Neural progenitor cell (in vitro differentiated cells): ENCODE measurements around the gene STARD10. TPM values are rescaled to one million over a fixed set of nuclear protein-coding genes. Genes with fewer than 3 reads are reported as not detected.
A peak's percentile ranks its signal among the peaks of the same experiment; 100 is the strongest.

Experiments used
- DNase-seq: peaks from one replicate; pipeline ENCODE4 v3.0.0-alpha.2; 2016; ENCODE audit warnings: low spot score
- H2AFZ ChIP-seq: fragments of 200-600 bp; sonication (generic); replicated peaks from 2 replicates; pipeline ENCODE4 v1.6.1; 2016; ENCODE audit warnings: antibody characterized with exemption
- H3F3A ChIP-seq: fragments of 200-600 bp; sonication (generic); 2 replicates; pipeline ENCODE4 v1.6.1; 2016; ENCODE audit warnings: antibody characterized with exemption, low read depth
- H3K27ac ChIP-seq: fragments of 200-600 bp; sonication (generic); 2 replicates; pipeline ENCODE4 v1.5.1; 2016; ENCODE audit warnings: mild to moderate bottlenecking
- H3K27me3 ChIP-seq: fragments of 200-600 bp; sonication (generic); 2 replicates; pipeline ENCODE4 v1.6.1; 2016; ENCODE audit warnings: mild to moderate bottlenecking, moderate library complexity
- H3K36me3 ChIP-seq: fragments of 200-600 bp; sonication (generic); 2 replicates; pipeline ENCODE4 v1.5.1; 2016
- H3K4me1 ChIP-seq: fragments of 200-600 bp; sonication (generic); 2 replicates; pipeline ENCODE4 v1.6.1; 2016; ENCODE audit warnings: mixed run types
- H3K4me2 ChIP-seq: fragments of 200-600 bp; sonication (generic); 2 replicates; pipeline ENCODE4 v1.6.1; 2016
- H3K4me3 ChIP-seq: fragments of 200-600 bp; sonication (generic); 2 replicates; pipeline ENCODE4 v1.5.1; 2016
- H3K79me2 ChIP-seq: fragments of 200-600 bp; sonication (generic); 2 replicates; pipeline ENCODE4 v1.6.1; 2016; ENCODE audit warnings: low read depth
- H3K9ac ChIP-seq: fragments of 200-600 bp; sonication (generic); 2 replicates; pipeline ENCODE4 v1.6.1; 2016
- H3K9me3 ChIP-seq: fragments of 200-600 bp; sonication (generic); 2 replicates; pipeline ENCODE4 v1.5.1; 2016; ENCODE audit warnings: low read depth
- H4K20me1 ChIP-seq: fragments of 200-600 bp; sonication (generic); 2 replicates; pipeline ENCODE4 v1.6.1; 2016; ENCODE audit warnings: low read depth
- H3K27ac Mint-ChIP-seq: 3 replicates; pipeline ENCODE4 v1.8.0; 2021; ENCODE audit warnings: mixed read lengths
- H3K27me3 Mint-ChIP-seq: 2 replicates; pipeline ENCODE4 v1.8.0; 2022; ENCODE audit warnings: low read depth, mild to moderate bottlenecking, inconsistent platforms, moderate library complexity, mixed read lengths; ENCODE audit not compliant: insufficient read depth
- H3K36me3 Mint-ChIP-seq: 3 replicates; pipeline ENCODE4 v1.8.0; 2021; ENCODE audit warnings: mixed read lengths
- H3K4me1 Mint-ChIP-seq: 3 replicates; pipeline ENCODE4 v1.8.0; 2021; ENCODE audit warnings: mixed read lengths
- H3K4me3 Mint-ChIP-seq: 3 replicates; pipeline ENCODE4 v1.8.0; 2021; ENCODE audit warnings: mild to moderate bottlenecking, moderate library complexity, mixed read lengths
- H3K9me3 Mint-ChIP-seq: 3 replicates; pipeline ENCODE4 v1.8.0; 2020; ENCODE audit warnings: mixed read lengths
- EZH2 ChIP-seq: fragments of 200-600 bp; sonication (generic); IDR thresholded peaks from 2 replicates; pipeline ENCODE4 v1.6.1; 2017; ENCODE audit warnings: antibody characterized with exemption, mild to moderate bottlenecking, moderate library complexity
- EZH2phosphoT487 ChIP-seq: fragments of 200-600 bp; sonication (generic); IDR thresholded peaks from 2 replicates; pipeline ENCODE4 v1.6.1; 2017; ENCODE audit warnings: antibody characterized with exemption
- total RNA-seq: library from RNA; depleted of rRNA; stranded (reverse); fragments of >200 nt; gene quantifications from 2 replicates; pipeline ENCODE4 v1.2.3, GENCODE V29; 2015; ENCODE audit warnings: low replicate concordance
- TF ChIP-seq, protein P1 (sequence below): fragments of 200-600 bp; sonication (generic); IDR thresholded peaks from 2 replicates; pipeline ENCODE4 v1.5.1; 2017; ENCODE audit warnings: antibody characterized with exemption, mild to moderate bottlenecking

The STARD10 gene
- total RNA-seq, 1 donor from 2014 or later = 13.0 TPM

GRCh38 chr11:72789493-72790131, 4.2 kb downstream of the STARD10 start:
- Mint-ChIP-seq H3K4me1 (peaks cover 26% of the 10 kb centered on the region), H3K27ac (no peak overlapping the region), H3K9me3 (no peaks in the 10 kb centered on the region), H3K36me3 (no peaks in the 10 kb centered on the region), H3K4me3 (no peak overlapping the region), H3K27me3 (peaks cover 2% of the 10 kb centered on the region)
- no peak overlapping the region for H2AFZ ChIP-seq
- H4K20me1 ChIP-seq = no peaks in the 10 kb centered on the region
- no peak overlapping the region for H3K4me3 ChIP-seq
- H3K9ac ChIP-seq = no peak overlapping the region
- H3K27me3 ChIP-seq = no peaks in the 10 kb centered on the region
- TF ChIP-seq, protein P1, sequence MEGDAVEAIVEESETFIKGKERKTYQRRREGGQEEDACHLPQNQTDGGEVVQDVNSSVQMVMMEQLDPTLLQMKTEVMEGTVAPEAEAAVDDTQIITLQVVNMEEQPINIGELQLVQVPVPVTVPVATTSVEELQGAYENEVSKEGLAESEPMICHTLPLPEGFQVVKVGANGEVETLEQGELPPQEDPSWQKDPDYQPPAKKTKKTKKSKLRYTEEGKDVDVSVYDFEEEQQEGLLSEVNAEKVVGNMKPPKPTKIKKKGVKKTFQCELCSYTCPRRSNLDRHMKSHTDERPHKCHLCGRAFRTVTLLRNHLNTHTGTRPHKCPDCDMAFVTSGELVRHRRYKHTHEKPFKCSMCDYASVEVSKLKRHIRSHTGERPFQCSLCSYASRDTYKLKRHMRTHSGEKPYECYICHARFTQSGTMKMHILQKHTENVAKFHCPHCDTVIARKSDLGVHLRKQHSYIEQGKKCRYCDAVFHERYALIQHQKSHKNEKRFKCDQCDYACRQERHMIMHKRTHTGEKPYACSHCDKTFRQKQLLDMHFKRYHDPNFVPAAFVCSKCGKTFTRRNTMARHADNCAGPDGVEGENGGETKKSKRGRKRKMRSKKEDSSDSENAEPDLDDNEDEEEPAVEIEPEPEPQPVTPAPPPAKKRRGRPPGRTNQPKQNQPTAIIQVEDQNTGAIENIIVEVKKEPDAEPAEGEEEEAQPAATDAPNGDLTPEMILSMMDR = no peak
- no peak for TF ChIP-seq EZH2phosphoT487
- no peak for TF ChIP-seq EZH2
- H3K79me2 ChIP-seq = no peaks in the 10 kb centered on the region
- no peak overlapping the region for H3K27ac ChIP-seq
- H3K4me1 ChIP-seq = peaks cover 18% of the 10 kb centered on the region
- peaks cover 6% of the 10 kb centered on the region for H3F3A ChIP-seq
- DNase-seq = peak; percentile 0
- no peaks in the 10 kb centered on the region for H3K36me3 ChIP-seq
- no peak overlapping the region for H3K4me2 ChIP-seq
- no peaks in the 10 kb centered on the region for H3K9me3 ChIP-seq

DNA sequence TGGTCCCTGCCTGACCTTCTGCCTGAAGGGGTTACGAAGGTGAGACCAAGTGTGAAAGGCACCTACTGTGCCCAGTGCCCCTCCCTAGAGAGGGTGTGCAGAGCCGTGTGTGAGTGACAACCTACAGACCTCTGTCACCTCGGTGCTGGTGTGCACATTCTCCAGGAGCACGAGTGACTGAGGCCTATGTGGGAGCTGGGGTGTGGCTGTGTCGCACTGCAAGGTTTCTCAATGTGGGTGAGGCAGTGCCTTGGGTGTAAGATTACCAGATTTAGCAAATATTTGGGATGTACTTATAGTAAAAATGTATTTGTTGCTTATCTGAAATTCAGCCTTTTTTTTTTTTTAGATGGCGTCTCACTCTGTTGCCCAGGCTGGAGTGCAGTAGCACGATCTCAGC, 5.6 kb downstream of the STARD10 start:
- Mint-ChIP-seq H3K4me3 (no peak overlapping the region), H3K9me3 (no peaks in the 10 kb centered on the region), H3K27ac (peak overlapping the region; percentile 50), H3K4me1 (peaks cover 19% of the 10 kb centered on the region), H3K27me3 (peaks cover 4% of the 10 kb centered on the region), H3K36me3 (no peaks in the 10 kb centered on the region)
- Histone ChIP-seq H3K27me3 (no peaks in the 10 kb centered on the region), H4K20me1 (no peaks in the 10 kb centered on the region), H3K9ac (no peak overlapping the region), H3K4me2 (no peak overlapping the region), H3K9me3 (no peaks in the 10 kb centered on the region), H3K36me3 (no peaks in the 10 kb centered on the region), H3K4me1 (peaks cover 17% of the 10 kb centered on the region), H2AFZ (no peak overlapping the region), H3K27ac (no peak overlapping the region), H3K4me3 (no peak overlapping the region), H3K79me2 (no peaks in the 10 kb centered on the region), H3F3A (peaks cover 5% of the 10 kb centered on the region)
- TF ChIP-seq, protein P1 = no peak
- no peak for TF ChIP-seq EZH2phosphoT487
- TF ChIP-seq EZH2 = no peak
- peak; percentile 1 for DNase-seq

GRCh38 chr11:72787216-72788104, 6.4 kb downstream of the STARD10 start:
- no peaks in the 10 kb centered on the region for H4K20me1 ChIP-seq
- peaks cover 19% of the 10 kb centered on the region for H3K4me1 Mint-ChIP-seq
- no peak overlapping the region for H3K27ac ChIP-seq
- no peaks in the 10 kb centered on the region for H3K27me3 ChIP-seq
- peak; percentile 70 for DNase-seq
- peak overlapping the region; percentile 79 for H2AFZ ChIP-seq
- H3K36me3 Mint-ChIP-seq = no peaks in the 10 kb centered on the region
- no peaks in the 10 kb centered on the region for H3K9me3 ChIP-seq
- TF ChIP-seq EZH2phosphoT487 = no peak
- TF ChIP-seq, protein P1 = peak; percentile 42
- peaks cover 9% of the 10 kb centered on the region for H3K4me1 ChIP-seq
- H3K79me2 ChIP-seq = no peaks in the 10 kb centered on the region
- peak overlapping the region; percentile 82 for H3K27ac Mint-ChIP-seq
- no peak overlapping the region for H3K4me3 ChIP-seq
- H3K27me3 Mint-ChIP-seq = peaks cover 4% of the 10 kb centered on the region
- no peak overlapping the region for H3K9ac ChIP-seq
- H3K9me3 Mint-ChIP-seq = no peaks in the 10 kb centered on the region
- no peak overlapping the region for H3K4me3 Mint-ChIP-seq
- H3F3A ChIP-seq = no peaks in the 10 kb centered on the region
- H3K4me2 ChIP-seq = peak overlapping the region; percentile 45
- H3K36me3 ChIP-seq = no peaks in the 10 kb centered on the region
